GM18519 (cell line): ENCODE results near the gene RLN3.
"Not testable (repeated sequence)": the region's sequence is repeated elsewhere in the genome, so short reads cannot be mapped to it uniquely, and the experiment has no call there.

ENCODE experiments used
- ATAC-seq: cut with Tn5 transposase; IDR thresholded peaks from one replicate; pipeline ENCODE4 v1.9.1; 2021; ENCODE audit warnings: mild to moderate bottlenecking, moderate library complexity; ENCODE audit not compliant: unreplicated experiment, low FRiP score

The RLN3 gene

DNA sequence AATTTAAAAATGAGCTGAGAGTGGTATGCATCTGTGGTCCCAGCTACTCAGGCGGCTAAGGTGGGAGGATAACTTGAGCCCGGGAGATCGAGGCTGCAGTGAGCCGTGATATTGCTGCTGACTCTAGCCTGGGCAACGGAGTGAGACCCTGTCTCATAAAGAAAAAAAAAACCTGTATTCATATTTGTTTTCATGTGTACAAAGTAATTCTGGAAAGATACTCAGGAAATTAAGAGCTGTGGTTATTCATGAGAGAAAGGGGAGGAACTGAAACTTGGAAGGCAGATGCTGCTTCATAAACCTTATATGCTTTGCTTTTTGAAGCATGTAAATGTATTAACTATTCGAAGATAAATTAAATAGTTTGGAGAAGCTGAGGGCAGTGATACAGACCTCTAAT lies 8.8 kb upstream of the RLN3 start:
- ATAC-seq: no peak

GRCh38 chr19:14019739-14020138 lies 8.2 kb upstream of the RLN3 start:
- not testable (repeated sequence) for ATAC-seq

DNA sequence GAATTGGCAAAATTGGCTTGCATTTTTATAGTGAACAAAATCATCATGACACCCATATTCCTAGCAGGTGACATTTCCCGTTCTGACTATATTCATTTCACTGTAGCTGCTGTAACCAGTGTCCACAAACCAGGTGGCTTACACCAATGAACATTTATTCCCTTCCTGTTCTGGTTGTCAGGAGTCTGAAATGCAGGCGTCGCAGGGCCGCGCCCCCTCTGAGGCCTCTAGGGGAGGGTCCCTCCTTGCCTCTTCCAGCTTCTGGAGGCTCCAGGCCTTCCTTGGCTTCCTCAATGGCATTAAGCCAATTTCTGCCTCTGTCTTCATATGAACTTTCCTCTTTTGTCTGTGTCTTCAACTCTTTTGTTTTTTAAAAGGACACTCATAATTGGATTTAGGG lies 6.5 kb upstream of the RLN3 start:
- ATAC-seq: no peak

- no peak for ATAC-seq
Measured at GRCh38 chr19:14022469-14022868, 5.5 kb upstream of the RLN3 start.

GRCh38 chr19:14023404-14024235 lies 4.3 kb upstream of the RLN3 start:
- ATAC-seq: no peak

- ATAC-seq: not testable (repeated sequence)
Measured at GRCh38 chr19:14026652-14027192, 1.2 kb upstream of the RLN3 start.

DNA sequence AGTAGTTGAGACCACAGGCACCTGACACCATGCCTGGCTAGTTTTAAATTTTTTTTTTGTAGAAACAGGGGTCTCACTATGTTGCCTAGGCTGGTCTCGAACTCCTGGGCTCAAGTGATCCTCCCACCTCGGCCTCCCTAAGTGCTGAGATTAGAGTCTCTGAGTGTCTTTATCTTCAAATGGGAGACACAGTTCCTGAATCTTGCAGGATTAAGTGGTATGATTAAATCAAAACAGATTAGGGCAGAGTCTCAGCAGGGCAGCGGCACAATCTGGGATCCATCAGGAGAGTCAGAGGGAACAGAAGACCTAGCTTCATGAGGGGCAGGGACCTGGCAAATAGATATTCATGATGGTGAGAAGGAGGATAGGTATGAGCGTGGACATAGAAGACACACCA lies 953 bp downstream of the RLN3 start:
- no peak for ATAC-seq

DNA sequence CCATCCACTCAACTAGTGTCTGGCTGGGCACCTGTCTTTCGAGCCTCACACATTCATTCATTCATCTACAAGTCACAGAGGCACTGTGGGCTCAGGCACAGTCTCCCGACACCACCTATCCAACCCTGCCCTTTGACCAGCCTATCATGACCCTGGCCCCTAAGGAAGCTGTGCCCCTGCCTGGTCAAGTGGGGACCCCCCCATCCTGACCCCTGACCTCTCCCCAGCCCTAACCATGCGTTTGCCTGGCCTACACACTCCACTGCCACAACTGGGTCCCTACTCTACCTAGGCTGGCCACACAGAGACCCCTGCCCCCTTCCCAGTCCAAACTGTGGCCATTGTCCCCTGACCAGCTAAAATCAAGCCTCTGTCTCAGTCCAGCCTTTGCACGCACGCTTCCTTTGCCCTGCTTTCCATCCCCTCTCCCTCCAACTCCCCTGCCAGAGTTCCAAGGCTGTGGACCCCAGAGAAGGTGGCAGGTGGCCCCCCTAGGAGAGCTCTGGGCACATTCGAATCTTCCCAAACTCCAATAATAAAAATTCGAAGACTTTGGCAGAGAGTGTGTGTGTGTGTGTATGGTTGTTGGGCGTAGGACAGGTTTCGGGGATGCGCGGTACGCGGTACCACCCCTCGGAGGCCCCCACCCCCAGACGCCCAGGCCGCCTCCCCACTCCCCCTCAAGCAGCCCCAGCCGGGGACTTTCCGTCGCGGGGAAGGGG lies 3.2 kb downstream of the RLN3 start:
- no peak for ATAC-seq

GRCh38 chr19:14031719-14032480 lies 4.0 kb downstream of the RLN3 start, which contains the start of gene IL27RA:
TSS of gene IL27RA (plus strand) at chr19:14031762. CDS start at chr19:14031873, 111 bp downstream.
- ATAC-seq: no peak

DNA sequence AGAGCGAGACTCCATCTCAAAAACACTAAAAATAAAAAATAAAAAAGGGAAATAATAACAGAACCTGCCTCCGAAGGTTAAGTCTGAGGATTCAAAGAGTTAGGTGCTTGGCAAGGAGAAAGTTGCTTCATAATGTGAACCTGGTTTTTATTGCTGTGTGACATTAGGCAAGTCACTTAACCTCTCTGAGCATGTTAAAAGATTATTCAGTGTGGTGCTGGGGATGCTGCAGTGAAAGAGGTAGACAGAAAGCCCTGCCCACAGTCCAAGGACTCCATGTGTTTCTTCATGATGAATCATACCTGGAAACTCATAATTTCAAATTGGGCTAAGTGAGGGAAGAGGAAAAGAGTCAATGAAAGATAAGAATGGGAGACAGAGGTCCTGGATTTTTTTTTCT lies 6.0 kb downstream of the RLN3 start:
- no peak for ATAC-seq

- ATAC-seq: not testable (repeated sequence)
Measured at GRCh38 chr19:14035159-14035558, 7.2 kb downstream of the RLN3 start.

GRCh38 chr19:14035706-14036105 lies 7.8 kb downstream of the RLN3 start:
- ATAC-seq: no peak

- no peak for ATAC-seq
Measured at GRCh38 chr19:14039181-14039580, 11.2 kb downstream of the RLN3 start.

DNA sequence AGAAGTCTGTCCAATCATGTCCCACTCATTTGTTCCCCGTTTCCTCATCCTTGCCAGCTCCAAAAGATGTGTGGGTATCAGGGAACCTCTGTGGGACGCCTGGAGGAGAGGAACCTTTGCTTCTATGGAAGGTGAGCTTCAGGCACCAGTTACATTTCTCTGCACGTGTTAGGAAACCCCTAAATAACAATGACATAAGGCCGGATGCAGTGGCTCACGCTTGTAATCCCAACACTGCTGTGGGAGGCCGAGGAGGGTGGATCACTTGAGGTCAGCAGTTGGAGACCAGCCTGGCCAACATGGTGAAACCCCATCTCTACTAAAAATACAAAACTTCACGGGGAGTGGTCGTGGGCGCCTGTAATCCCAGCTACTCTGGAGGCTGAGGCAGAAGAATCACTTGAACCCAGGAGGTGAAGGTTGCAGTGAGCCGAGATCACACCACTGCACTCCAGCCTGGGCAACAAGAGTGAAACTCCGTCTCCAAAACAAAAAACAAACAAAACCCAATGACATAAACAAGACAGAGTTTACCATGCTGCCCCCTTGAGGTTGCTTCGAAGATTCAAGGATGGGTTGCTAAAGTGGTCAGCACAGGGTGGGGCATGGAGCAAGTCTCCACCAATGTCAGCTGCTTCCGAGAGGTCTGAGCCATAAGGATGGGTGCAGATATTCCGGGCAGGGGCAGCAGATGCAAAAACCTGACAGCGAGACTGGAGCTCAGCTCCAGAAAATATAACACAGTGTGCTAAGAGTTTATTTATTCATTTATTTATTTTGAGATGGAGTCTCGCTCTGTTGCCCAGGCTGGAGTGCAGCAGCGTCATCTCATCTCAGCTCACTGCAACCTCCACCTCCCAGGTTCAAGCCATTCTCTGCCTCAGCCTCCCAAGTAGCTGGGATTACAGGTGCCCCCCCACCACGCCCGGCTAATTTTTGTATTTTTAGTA lies 15.0 kb downstream of the RLN3 start:
- not testable (repeated sequence) for ATAC-seq

DNA sequence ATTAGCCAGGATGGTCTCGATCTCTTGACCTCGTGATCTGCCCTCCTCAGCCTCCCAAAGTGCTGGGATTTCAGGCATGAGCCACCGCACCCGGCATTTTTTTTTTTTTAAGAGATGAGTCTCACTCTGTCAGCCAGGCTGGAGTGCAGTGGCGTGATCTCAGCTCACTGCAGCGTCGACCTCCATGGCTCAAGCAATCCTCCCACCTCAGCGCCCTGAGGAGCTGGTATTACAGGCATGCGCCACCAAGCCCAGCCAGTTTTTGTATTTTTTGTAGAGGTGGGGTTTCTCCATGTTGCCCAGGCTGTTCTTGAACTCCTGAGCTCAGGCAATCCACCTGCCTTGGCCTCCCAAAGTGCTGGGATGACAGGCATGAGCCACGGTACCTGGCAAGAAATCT lies 19.9 kb downstream of the RLN3 start:
- ATAC-seq: not testable (repeated sequence)

DNA sequence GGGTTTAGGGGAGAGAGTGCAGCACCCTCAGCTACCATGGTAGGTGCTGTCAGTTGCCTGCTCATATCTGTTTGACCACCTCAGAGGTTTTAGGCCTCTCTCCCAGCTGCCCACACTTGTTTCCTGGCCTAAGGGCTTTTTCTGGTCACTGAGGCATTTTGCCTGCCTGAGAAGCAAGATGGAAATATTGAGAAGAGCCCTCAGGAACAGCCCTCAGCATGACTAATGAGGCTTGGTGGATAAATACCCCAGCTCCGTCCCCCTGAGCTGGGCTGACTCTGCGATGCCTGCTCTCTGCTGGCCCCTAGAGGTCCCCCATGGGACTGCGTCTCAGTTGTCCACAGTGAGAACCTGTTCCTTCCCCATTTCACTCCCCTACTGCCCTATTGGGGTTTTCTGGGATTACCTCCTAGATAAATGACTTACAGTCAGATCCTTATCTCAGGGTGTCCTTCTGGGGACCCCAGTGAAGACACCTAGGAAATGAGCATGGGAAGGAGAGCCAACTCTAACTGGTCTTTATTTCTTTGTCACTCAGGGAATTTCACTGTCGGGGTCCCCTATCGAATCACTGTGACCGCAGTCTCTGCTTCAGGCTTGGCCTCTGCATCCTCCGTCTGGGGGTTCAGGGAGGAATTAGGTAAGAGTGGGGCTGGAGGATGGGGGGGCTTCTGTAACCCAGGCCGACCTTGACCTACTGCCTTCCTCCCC lies 20.6 kb downstream of the RLN3 start:
- no peak for ATAC-seq

GRCh38 chr19:14050512-14050911 lies 22.6 kb downstream of the RLN3 start:
- ATAC-seq: no peak

- not testable (repeated sequence) for ATAC-seq
Measured at GRCh38 chr19:14050961-14051360, 23.0 kb downstream of the RLN3 start.

DNA sequence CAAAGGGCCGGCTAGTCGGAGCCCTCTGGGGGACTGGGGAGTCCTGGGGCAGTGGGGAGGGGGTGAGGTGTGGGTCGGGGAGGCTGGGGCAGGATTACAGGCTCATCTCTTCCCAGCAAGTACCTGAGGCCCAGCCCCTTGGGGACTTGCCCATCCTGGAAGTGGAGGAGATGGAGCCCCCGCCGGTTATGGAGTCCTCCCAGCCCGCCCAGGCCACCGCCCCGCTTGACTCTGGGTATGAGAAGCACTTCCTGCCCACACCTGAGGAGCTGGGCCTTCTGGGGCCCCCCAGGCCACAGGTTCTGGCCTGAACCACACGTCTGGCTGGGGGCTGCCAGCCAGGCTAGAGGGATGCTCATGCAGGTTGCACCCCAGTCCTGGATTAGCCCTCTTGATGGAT lies 24.0 kb downstream of the RLN3 start:
- no peak for ATAC-seq
